HEK293 (cell line): Measurements from ENCODE around the gene QRFPR.

Experiments
- CTCF ChIA-PET: fragments of 350-600 bp; formaldehyde crosslinking; extraction: SDS; loops from one replicate; lab custom pipeline; 2021; ENCODE audit warnings: antibody characterized with exemption; lab: Yijun Ruan, JAX
- POLR2A ChIA-PET: fragments of 300-600 bp; formaldehyde crosslinking; extraction: SDS; loops from one replicate; lab custom pipeline; 2020; ENCODE audit warnings: antibody characterized with exemption, inconsistent platforms; lab: Yijun Ruan, JAX
- H3K27ac ChIP-seq: fragments of 200-500 bp; sonication (Bioruptor generic); 2 replicates; pipeline ENCODE4 v1.5.1; 2014; ENCODE audit warnings: low read depth, low read length, control low read depth, inconsistent platforms; ENCODE audit errors: extremely low read depth
- H3K36me3 ChIP-seq, 2 experiments: fragments of 200-500 bp in 1 of 2; sonication (Bioruptor generic) in 1 of 2; 1 replicate in 1 of 2; 2 replicates in 1 of 2; pipeline ENCODE4 v1.5.1; 2014 to 2017; ENCODE audit warnings: inconsistent platforms in 2 of 2, low read length in 2 of 2; ENCODE audit not compliant: control insufficient read depth in 2 of 2, insufficient read depth in 1 of 2
- H3K4me1 ChIP-seq: fragments of 200-500 bp; sonication (Bioruptor generic); 2 replicates; pipeline ENCODE4 v1.5.1; 2014; ENCODE audit warnings: mild to moderate bottlenecking, low read length, inconsistent platforms; ENCODE audit not compliant: control insufficient read depth, insufficient read depth
- H3K4me3 ChIP-seq: 2 replicates; pipeline ENCODE4 v1.5.1; 2011; ENCODE audit warnings: low read depth, mild to moderate bottlenecking, control low read depth, low read length, moderate library complexity
- H3K9me3 ChIP-seq: fragments of 200-500 bp; sonication (Bioruptor generic); 2 replicates; pipeline ENCODE4 v1.5.1; 2014; ENCODE audit warnings: low read depth, low read length, inconsistent platforms; ENCODE audit not compliant: control insufficient read depth, insufficient read depth
- BCL6B ChIP-seq: fragments of 450-650 bp; formaldehyde crosslinking; IDR thresholded peaks from 2 replicates; pipeline ENCODE4 v1.5.1; 2017; ENCODE audit warnings: missing biosample characterization, missing genetic modification characterization
- CTCF ChIP-seq: fragments of 450-650 bp; formaldehyde crosslinking; IDR thresholded peaks from 2 replicates; pipeline ENCODE4 v1.5.1; 2016; ENCODE audit warnings: missing biosample characterization, missing genetic modification characterization
- MYNN ChIP-seq: fragments of 450-650 bp; formaldehyde crosslinking; IDR thresholded peaks from 2 replicates; pipeline ENCODE4 v1.5.1; 2016; ENCODE audit warnings: missing biosample characterization, missing genetic modification characterization, borderline replicate concordance
- PRDM10 ChIP-seq: fragments of 450-650 bp; formaldehyde crosslinking; IDR thresholded peaks from 2 replicates; pipeline ENCODE4 v1.5.1; 2016; ENCODE audit warnings: missing biosample characterization, missing genetic modification characterization
- YY2 ChIP-seq: fragments of 450-650 bp; formaldehyde crosslinking; IDR thresholded peaks from 2 replicates; pipeline ENCODE4 v1.5.1; 2016; ENCODE audit warnings: missing biosample characterization, missing genetic modification characterization
- ZBTB20 ChIP-seq: fragments of 450-650 bp; formaldehyde crosslinking; IDR thresholded peaks from 2 replicates; pipeline ENCODE4 v1.5.1; 2016; ENCODE audit warnings: missing biosample characterization, missing genetic modification characterization
- ZFP3 ChIP-seq: fragments of 450-650 bp; formaldehyde crosslinking; IDR thresholded peaks from 2 replicates; pipeline ENCODE4 v1.5.1; 2016; ENCODE audit warnings: low read depth, missing biosample characterization, missing genetic modification characterization
- ZIC2 ChIP-seq: fragments of 450-650 bp; formaldehyde crosslinking; IDR thresholded peaks from 2 replicates; pipeline ENCODE4 v1.5.1; 2016; ENCODE audit warnings: missing biosample characterization, missing genetic modification characterization
- ZNF211 ChIP-seq: fragments of 450-650 bp; formaldehyde crosslinking; IDR thresholded peaks from 2 replicates; pipeline ENCODE4 v1.5.1; 2016; ENCODE audit warnings: low read depth, missing biosample characterization, missing genetic modification characterization
- ZNF23 ChIP-seq: fragments of 450-650 bp; formaldehyde crosslinking; IDR thresholded peaks from 2 replicates; pipeline ENCODE4 v1.5.1; 2016; ENCODE audit warnings: missing biosample characterization, missing genetic modification characterization, borderline replicate concordance
- ZNF302 ChIP-seq: fragments of 450-650 bp; formaldehyde crosslinking; IDR thresholded peaks from 2 replicates; pipeline ENCODE4 v1.5.1; 2016; ENCODE audit warnings: missing biosample characterization, missing genetic modification characterization, low read depth
- ZNF362 ChIP-seq: fragments of 450-650 bp; formaldehyde crosslinking; IDR thresholded peaks from 2 replicates; pipeline ENCODE4 v1.5.1; 2016; ENCODE audit warnings: missing biosample characterization, missing genetic modification characterization
- ZNF404 ChIP-seq: fragments of 450-650 bp; formaldehyde crosslinking; IDR thresholded peaks from 2 replicates; pipeline ENCODE4 v1.5.1; 2017; ENCODE audit warnings: missing biosample characterization, missing genetic modification characterization
- ZNF423 ChIP-seq: fragments of 450-650 bp; formaldehyde crosslinking; IDR thresholded peaks from 2 replicates; pipeline ENCODE4 v1.5.1; 2016; ENCODE audit warnings: missing biosample characterization, missing genetic modification characterization
- ZNF48 ChIP-seq: fragments of 450-650 bp; formaldehyde crosslinking; IDR thresholded peaks from 2 replicates; pipeline ENCODE4 v1.5.1; 2016; ENCODE audit warnings: missing biosample characterization, missing genetic modification characterization
- ZNF518A ChIP-seq: fragments of 450-650 bp; formaldehyde crosslinking; conservative IDR thresholded peaks from 2 replicates; pipeline ENCODE4 v1.5.1; 2016; ENCODE audit warnings: low read depth, missing biosample characterization, missing genetic modification characterization
- ZNF529 ChIP-seq: fragments of 450-650 bp; formaldehyde crosslinking; IDR thresholded peaks from 2 replicates; pipeline ENCODE4 v1.5.1; 2017; ENCODE audit warnings: missing genetic modification characterization, missing biosample characterization; ENCODE audit not compliant: insufficient replicate concordance
- ZNF704 ChIP-seq: fragments of 450-650 bp; formaldehyde crosslinking; IDR thresholded peaks from 2 replicates; pipeline ENCODE4 v1.5.1; 2016; ENCODE audit warnings: missing biosample characterization, missing genetic modification characterization
- ZNF776 ChIP-seq: fragments of 450-650 bp; formaldehyde crosslinking; IDR thresholded peaks from 2 replicates; pipeline ENCODE4 v1.5.0; 2017; ENCODE audit warnings: missing biosample characterization, missing genetic modification characterization, borderline replicate concordance

QRFPR gene

GRCh38 chr4:121306931-121307330 lies 73.9 kb downstream of the QRFPR start:
- ChIA-PET CTCF (interaction anchor here (0.5 to 2.2 kb wide), 11 partner anchors 8 to 1149 kb away, joined by 3 to 19 read pairs (median 4); no protein-coding TSS in a partner anchor), POLR2A (no interaction called here)
- Histone ChIP-seq H3K4me3 (no peak overlapping the region), H3K36me3 (no peaks in the 10 kb centered on the region), H3K9me3 (no peaks in the 10 kb centered on the region), H3K4me1 (no peaks in the 10 kb centered on the region), H3K27ac (no peak overlapping the region)
- TF ChIP-seq ZNF23 (no peak), ZIC2 (tag by site-specific recombination) (no peak), ZFP3 (tag by site-specific recombination) (no peak), ZBTB20 (no peak), ZNF48 (tag by site-specific recombination) (no peak), ZNF423 (no peak), ZNF529 (tag by site-specific recombination) (no peak), ZNF362 (tag by site-specific recombination) (no peak), ZNF518A (no peak), YY2 (tag by site-specific recombination) (no peak), PRDM10 (no peak), CTCF (tag by site-specific recombination) (no peak), ZNF404 (tag by site-specific recombination) (no peak), BCL6B (no peak), MYNN (no peak), ZNF704 (tag by site-specific recombination) (no peak), ZNF211 (tag by site-specific recombination) (no peak), ZNF302 (tag by site-specific recombination) (no peak), ZNF776 (no peak)
